Activated CD4-positive, CD25-positive, alpha-beta regulatory T cell treated with anti-CD3 and anti-CD28 coated beads, Interleukin-2, amount 50 U/mL, for 16 hours (primary cell): ENCODE results near the gene HOMER2.
"Not testable (repeated sequence)": the region's sequence is repeated elsewhere in the genome, so short reads cannot be mapped to it uniquely, and the experiment has no call there.

Source experiments
- DNase-seq: peaks from one replicate; pipeline ENCODE4 v3.0.0-alpha.2; 2020; ENCODE audit warnings: low read depth, low spot score

Gene HOMER2

GRCh38 chr15:82832601-82833361, 119.7 kb downstream of the HOMER2 start:
- DNase-seq: no peak

DNA sequence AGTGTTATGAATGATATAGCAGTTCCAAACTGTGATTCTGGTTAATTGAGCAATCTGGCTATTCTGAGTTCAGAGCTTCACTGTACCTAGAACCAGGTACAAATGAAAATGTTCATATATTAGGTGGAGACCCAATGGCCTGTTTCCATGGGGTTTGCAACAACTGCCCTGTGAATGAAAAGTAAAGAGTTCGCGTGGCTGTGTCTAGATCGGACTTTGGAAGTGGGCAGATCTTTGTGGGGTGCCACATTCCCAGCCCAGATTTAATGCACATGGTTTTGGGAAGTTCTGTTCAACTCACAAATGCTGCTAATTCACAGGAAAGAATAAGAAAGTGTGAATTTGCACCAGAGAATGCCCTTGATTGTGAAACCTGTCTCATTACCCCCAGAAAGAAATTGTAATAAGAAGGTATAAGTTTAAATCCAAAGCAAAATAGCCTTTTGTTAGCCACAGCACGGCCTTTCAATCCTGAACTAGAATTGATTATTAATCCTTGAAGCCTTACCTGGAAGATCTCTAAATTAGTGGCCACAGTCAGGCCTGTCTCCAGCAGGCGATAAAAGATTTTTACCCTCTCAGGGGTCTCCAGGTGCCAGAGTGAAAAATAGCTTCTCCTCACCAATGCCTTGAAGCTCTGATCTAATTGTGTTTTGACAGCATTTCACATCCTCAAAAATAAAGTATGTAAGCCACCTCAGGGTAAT, 120.5 kb downstream of the HOMER2 start:
- DNase-seq: no peak

- no peak for DNase-seq
These were observed 121.9 kb downstream of the HOMER2 start for GRCh38 chr15:82830427-82831173.

GRCh38 chr15:82829234-82829633, 123.3 kb downstream of the HOMER2 start:
- DNase-seq: no peak

GRCh38 chr15:82828075-82828474, 124.4 kb downstream of the HOMER2 start:
- DNase-seq: no peak

- no peak for DNase-seq
These were observed 129.5 kb downstream of the HOMER2 start for GRCh38 chr15:82823049-82823448.

GRCh38 chr15:82821851-82822250, 130.7 kb downstream of the HOMER2 start:
- not testable (repeated sequence) for DNase-seq

GRCh38 chr15:82821396-82821795, 131.1 kb downstream of the HOMER2 start:
- not testable (repeated sequence) for DNase-seq

GRCh38 chr15:82820128-82820527, 132.4 kb downstream of the HOMER2 start:
- DNase-seq: no peak

GRCh38 chr15:82812994-82813393, 139.5 kb downstream of the HOMER2 start:
- DNase-seq: no peak

DNA sequence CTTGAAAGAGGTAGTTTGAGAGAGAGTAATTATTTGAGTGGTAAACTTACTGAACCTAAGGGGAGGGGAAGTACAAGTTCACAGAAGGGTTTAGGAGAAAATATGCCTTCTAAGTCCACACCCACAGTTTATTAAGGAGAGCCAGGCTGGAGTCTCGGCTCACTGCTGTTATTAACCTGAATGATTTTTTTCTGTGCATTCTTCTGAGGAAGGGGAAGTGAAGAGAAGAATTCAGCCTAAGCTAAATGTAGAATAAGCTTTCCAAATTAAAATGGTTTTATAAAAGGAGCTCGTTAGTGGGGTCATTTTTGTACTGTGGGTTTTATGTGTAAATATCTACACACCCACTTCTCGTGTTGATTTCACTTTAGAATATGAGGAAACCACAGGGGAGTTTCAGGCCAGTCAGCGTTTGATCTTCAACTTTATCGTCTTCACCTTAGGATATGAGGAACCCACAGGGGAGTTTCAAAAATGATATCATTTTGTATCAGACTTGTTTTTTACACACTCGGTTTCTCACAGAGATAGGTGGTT, 141.6 kb downstream of the HOMER2 start:
- DNase-seq: peak; percentile 24

GRCh38 chr15:82810061-82810889, 142.2 kb downstream of the HOMER2 start:
- no peak for DNase-seq

DNA sequence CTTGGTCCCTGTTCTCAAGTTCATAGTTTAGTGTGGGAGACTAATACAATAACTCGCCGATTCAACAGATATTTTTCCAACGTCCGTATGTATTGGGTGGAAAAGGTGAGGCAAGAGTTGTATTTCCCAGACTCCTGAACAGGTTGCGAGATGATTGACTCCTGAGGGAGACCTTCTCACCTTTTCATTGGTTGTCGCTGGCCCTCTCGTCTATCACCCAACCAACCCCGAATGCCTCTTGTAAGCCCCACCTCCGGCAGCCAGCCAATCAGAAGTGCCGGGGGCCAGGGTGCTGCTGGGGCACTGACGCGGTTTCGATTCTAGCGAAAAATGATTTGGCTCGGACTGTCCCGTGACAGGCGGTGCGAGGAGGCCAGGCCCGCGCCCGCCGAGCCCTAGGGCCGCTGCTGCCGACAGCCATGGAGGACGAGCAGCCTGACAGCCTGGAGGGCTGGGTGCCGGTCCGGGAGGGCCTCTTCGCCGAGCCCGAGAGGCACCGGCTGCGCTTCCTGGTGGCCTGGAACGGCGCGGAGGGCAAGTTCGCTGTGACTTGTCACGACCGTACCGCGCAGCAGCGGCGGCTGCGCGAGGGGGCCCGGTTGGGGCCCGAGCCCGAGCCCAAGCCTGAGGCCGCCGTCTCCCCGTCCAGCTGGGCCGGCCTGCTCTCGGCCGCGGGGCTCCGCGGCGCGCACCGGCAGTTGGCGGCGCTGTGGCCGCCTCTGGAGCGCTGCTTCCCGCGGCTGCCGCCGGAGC, 143.0 kb downstream of the HOMER2 start, which contains the start of gene WHAMM:
Gene WHAMM (plus strand): TSS at position 321 of the 753 bp plus-strand sequence. CDS start 99 bp downstream, at position 420.
- peak; percentile 93 for DNase-seq

DNA sequence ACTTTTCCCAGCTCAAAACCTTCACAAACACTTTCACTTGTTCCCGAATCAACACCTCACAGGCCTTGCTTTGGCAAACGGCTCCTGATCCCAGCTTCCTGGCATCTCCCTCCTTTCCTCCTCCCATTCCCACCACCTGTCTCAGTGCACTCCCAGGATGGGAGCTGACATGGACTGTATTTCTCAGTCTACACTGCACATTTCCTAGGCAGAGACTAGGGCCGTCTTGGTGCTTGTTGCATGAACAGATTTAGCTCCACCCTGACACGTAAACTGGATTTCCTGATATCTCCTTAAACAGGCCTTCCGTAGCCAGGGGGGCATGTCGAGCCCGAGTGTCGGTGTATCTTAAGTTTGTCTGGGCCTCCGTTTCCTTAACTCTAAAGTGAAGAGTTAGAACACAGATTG, 143.9 kb downstream of the HOMER2 start:
- no peak for DNase-seq

- DNase-seq: no peak
These were observed 144.4 kb downstream of the HOMER2 start for GRCh38 chr15:82807920-82808633.

- no peak for DNase-seq
These were observed 146.5 kb downstream of the HOMER2 start, which contains the start of gene FSD2 for GRCh38 chr15:82805994-82806406. Gene FSD2, minus strand, starts transcription at chr15:82806069. Its CDS starts 18,679 bp downstream, at chr15:82787390.

DNA sequence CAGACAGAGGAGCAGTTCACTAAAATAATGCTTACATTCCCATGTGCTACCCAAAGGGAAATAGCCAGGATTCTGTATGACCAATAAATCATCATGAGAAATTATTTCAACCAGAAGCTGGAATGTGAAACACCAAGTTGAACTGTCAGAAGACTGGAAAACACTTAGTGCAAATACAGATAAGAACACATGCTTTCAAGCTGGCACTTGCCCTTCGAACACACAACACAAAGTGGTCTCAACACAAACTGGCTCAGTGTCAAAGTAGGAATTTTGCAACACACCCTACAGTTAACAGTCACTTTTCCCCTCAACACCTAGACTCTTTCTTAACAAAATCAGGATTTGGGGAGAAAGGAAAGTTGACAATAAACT, 148.0 kb downstream of the HOMER2 start:
- DNase-seq: no peak

- no peak for DNase-seq
These were observed 148.5 kb downstream of the HOMER2 start for GRCh38 chr15:82803793-82804574.

- no peak for DNase-seq
These were observed 150.0 kb downstream of the HOMER2 start for GRCh38 chr15:82802497-82802896.
